GM18868 (cell line): ENCODE measurements around the gene CMYA5.
A peak's percentile ranks its signal among the peaks of the same experiment; 100 is the strongest.
"Not testable (repeated sequence)": the region's sequence is repeated elsewhere in the genome, so short reads cannot be mapped to it uniquely, and the experiment has no call there.

ENCODE experiments used
- ATAC-seq: cut with Tn5 transposase; IDR thresholded peaks from one replicate; pipeline ENCODE4 v1.9.1; 2021; ENCODE audit warnings: mild to moderate bottlenecking, moderate library complexity; ENCODE audit not compliant: unreplicated experiment

CMYA5 gene

DNA sequence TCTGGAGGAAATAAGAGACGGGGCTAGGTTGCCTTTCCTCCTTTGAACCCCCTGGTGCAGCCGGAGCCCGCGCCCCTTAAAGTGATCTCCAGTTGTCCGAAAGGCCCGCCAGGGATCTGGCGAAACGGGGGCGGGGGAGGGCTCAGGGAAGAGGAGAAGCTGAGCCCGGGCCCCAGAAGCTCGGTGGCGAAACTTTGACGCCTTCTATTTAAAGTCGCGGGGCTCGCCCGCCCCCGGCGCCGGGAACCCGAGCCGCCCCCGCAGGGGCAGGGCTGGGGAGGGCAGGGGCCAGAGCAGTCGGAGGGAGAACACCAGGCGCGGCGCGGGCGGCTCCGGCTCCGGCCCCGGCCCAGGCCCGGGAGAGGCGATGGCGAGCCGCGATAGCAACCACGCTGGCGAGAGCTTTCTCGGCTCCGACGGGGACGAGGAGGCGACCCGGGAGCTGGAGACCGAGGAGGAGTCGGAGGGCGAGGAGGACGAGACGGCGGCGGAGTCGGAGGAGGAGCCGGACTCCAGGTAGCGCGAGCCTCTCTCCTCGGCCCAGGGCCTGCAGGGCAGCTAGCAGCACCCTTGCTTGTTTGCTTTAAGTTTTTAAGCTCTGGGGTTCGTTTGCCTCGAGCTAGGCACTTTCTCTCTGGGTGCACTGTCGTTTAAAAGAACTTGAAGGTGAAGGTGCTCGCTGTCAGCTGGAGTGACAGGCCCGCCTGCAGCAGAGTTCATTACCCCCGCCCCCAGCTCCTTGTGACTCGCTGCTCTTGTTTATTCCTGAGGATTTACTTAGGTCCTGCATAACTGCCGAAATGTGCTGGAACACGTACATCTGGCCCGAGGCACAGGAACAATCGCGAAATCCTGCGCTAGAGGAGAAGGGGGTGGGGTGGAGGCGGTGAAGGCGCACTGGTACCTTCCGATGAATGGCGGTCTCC lies at the start of gene CMYA5:
Gene CMYA5, plus strand, starts transcription at position 296 of the 926 bp plus-strand sequence. Its CDS starts 72 bp downstream, at position 368.
- ATAC-seq, result no peak

DNA sequence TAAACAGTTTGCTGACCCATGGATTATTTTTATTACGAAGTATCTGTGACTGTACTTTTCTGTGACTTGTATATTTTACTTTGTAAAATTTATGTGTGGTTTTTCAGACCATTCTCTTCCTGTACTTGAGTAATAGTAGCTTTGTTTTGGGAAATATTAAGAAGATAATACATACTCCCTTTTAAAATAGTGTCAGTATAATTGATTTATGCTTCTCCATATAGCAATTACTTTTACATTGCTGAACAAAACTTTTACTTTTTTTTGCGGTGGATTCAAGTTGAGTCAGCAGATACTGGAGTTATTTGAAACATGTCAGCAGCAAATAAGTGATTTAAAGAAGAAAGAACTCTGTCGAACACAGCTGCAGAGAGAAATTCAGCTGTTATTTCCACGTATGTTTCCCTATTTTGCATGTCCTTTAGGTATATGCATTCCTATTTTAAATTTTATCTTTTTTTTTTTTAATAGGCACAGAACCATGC lies 49.0 kb upstream of the CMYA5 start:
- no peak for ATAC-seq

DNA sequence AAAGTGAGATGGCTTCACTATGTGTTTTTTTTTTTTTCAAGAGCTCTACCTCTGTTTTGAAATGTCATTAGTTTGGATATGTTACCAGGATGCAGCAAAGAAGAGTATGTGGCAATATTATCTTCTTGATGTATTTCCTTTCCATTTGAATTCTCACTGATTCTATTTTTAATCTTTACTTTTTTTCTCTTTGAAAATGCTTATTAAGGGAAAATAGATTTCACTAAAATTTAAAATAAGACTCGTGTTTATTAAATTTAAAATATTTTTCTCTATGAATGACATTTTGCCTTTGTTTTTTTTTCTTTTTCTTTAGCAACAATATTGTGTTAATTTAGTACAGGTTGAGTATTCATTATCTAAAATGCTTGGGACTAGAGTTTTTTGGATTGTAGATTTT lies 48.2 kb upstream of the CMYA5 start:
- no peak for ATAC-seq

DNA sequence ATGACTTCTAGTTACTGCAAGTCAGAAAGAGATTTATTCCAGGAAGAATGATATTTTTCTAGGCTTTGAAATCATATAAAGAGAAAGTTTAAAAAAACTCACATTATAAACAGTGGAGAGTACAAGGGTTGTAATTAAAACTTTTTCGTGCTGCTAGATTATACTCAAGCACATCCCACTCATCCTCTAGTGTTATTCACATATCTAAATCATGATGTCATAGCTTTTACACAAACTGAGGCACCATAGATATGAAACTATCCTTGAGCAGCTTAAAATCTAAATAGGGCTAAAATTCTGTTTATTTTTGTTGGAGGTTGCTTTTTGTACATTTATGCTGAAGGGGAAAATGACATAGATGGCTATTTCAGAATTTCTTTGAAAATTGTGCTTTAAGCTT lies 47.4 kb upstream of the CMYA5 start:
- ATAC-seq, result no peak

DNA sequence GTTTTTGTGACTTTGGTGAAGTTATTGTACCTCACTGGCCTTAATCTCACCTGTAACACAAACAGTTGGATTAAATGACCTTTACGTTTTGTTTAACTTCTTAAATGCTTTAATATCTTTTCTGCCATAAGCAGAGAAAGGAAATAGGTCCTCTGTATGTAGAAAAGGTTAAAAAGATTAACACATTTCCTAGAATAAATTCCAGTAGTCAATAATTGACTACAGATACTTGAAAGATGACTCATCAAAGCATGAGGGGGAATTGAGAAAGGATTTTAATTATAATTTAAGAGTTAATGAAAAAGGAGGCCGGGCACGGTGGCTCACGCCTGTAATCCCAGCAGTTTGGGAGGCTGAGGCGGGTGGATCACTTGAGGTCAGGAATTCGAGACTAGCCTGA lies 35.8 kb upstream of the CMYA5 start:
- ATAC-seq, result no peak

DNA sequence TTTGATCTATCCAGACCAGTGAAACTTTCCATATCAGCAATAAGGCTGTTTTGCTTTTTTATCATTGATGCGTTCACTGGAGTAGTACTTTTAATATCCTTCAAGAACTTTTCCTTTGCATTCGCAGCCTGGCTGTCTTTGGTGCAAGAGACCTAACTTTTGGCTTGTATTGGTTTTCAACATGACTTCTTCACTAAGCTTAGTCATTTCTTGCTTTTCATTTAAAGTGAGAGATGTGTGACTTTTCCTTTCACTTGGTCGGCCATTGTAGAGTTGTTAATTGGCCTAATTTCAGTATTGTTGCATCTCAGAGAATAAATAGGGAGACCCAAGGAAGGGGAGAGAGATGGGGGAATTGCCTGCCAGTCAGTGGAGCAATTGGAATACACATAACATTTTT lies 26.4 kb upstream of the CMYA5 start:
- no peak for ATAC-seq

DNA sequence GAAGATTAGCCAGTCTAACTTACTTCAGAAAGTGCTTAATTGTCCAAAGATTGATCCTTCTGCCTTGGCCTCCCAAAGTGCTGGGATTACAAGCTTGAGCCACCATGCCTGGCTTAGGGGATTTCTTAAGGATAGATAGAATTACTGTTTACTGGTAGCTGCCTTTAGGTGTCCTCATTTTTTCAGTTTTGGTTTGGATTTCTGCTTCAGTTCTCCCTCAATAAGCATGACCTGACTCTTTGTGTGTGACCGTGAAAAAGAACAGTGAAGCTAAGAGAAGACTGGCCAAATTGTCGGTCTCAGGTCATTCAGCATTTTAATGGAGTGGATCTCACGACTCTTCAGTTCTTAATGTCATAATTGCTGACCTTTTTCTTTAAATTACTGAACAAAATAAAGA lies 22.9 kb upstream of the CMYA5 start:
- no peak for ATAC-seq

DNA sequence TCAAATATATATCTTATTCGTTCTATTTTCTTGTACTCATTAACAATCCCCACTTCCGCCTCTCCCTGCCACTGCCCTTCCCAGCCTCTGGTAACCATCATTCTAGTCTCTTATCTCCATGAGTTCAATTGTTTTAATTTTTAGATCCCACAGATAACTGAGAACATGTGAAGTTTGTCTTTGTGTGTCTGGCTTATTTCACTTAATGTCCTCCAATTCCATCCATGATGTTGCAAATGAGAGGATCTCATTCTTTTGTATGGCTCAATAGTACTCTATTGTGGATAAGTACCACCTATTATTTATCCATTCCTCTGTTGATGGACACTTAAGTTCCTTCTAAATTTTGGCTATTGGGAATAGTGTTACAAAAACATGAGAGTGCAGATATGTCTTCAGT lies 17.2 kb upstream of the CMYA5 start:
- no peak for ATAC-seq

DNA sequence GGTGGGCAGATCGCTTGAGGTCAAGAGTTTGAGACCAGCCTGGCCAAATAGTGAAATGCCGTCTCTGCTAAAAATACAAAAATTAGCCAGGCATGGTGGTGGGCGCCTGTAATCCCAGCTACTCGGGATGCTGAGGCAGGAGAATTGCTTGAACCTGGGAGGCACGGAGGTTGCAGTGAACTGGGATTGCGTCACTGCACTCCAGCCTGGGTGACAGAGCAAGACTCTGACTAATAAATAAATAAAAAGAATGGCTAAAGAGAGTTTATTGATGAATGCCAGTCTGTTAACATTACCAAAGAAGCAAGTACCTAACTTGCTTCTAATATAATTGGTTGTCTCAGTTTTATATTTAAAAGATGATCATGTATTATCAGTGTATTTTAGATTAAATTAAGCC lies 13.3 kb upstream of the CMYA5 start:
- not testable (repeated sequence) for ATAC-seq

DNA sequence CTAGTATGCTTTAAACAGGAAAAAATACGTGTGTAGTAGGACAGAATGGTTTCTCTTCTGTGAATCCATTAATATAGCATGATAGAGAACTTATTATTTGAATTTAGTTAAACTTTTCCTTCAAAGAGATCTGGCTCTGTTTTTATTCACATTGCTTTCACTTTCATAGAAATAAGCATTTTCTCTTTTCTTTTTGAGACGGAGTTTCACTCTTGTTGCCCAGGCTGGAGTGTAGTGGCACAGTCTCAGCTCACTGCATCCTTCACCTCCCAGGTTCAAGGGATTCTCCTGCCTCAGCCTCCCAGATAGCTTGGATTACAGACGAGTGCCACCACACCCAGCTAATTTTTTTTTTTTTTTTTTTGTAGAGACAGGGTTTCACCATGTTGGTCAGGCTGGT lies 7.5 kb upstream of the CMYA5 start:
- not testable (repeated sequence) for ATAC-seq

DNA sequence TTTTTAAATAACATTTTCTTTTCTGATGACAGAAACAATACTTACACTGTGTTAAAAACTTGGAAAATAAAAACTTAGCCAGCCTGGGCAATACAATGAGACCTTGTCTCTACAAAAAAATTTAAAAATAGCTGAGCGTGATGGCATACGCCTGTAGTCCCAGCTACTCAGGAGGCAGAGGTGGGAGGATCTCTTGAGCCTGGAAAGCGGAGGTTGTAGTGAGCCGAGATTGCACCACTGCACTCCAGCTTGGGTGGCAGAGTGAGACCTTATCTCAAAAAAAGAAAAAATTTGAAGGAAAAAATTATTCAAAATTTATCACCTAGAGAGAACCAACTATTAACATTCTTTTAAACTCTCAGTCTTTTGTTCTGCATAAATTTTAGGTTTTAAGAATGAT lies 4.9 kb upstream of the CMYA5 start:
- no peak for ATAC-seq

DNA sequence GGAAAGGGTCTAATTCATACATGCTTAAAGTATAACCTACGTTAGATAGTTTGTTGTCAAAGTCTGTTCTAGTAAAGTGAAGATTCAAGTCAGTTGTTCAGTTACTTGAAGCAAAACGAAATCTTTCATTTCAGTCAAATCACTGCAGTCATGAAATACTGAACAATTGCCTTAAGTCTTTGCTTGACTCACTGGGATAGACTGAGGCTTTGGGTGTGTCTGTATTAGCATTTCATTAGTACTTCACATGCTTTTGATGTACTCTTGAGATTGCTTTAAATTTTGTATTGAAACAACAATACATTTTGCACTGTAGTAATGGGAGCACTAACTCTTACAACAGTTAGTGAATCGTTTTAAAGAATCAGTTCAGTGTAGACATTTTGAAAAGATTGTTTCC lies 4.0 kb upstream of the CMYA5 start:
- no peak for ATAC-seq

DNA sequence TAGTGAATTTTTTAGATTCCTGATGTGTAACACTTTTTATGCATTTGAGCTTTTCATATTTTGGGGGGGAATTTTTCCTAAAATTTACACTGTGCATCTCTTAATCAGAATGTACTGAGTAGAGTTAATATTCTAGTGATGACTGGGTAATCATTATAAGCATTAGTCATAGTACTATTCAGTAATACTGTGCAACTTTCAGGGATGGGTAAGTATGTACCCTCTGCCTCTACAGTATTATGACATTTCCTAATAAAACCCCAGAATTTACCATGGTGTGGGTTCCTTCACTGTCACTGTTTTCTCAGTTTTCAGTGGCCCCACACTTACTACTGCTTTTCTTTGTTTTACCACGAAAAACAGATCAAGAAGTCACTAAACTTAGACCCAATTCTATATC lies 2.8 kb upstream of the CMYA5 start:
- no peak for ATAC-seq

DNA sequence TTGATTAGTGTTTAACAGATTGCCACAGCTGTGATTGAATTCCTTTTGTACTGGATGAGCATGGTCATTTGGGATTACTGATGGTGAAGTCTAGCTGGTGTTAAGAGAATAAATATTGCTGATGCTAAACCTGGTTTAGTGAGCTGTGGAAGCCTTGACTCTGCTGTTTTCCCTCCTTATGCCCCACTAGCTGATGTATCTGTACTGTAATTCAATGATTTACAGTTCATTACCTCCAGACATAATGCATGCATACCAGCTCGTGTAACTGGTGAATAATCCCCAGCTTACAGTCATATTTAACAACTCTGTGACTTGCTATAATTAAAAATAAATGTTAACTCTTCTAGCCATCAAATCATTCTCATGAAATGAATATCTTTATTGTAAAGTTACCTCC lies 1.7 kb upstream of the CMYA5 start:
- no peak for ATAC-seq

DNA sequence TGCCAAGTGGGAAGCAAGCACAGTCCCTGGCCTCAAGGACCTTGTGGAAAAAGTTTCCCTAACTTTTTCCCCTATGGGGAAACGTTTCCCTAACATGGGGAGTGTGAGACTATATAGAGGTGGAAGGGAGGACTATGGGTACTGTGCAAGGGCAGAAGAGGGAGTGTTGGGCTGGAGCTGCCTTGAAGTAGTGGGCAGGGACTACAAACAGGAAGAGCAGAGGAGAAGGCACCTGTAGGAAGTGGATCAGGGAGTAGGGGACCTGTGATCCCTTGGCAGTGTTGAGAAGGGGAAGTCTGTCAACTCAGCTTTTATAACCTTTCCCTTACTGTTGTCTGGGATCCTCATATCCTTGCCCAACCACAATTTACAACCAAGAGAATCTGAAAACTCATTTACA lies 1.4 kb downstream of the CMYA5 start:
- ATAC-seq, result no peak

DNA sequence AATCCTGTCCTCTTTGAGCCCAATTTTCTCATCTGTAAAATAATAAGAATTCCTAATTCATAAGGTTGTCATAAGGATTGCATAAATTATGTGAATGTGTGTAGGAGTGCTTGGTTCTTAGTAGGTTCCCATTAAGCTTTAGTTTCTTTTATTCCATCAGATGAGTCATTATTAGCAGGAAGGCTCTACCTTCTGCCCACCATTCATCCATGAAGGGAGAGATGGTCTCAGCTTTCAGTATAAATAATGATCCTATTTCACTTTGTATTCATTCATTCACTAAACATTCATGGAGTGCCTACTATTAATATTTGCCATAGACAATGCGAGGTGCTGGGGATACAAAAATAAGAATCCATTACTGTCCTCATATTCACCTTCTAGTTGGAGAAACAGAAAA lies 3.0 kb downstream of the CMYA5 start:
- no peak for ATAC-seq

DNA sequence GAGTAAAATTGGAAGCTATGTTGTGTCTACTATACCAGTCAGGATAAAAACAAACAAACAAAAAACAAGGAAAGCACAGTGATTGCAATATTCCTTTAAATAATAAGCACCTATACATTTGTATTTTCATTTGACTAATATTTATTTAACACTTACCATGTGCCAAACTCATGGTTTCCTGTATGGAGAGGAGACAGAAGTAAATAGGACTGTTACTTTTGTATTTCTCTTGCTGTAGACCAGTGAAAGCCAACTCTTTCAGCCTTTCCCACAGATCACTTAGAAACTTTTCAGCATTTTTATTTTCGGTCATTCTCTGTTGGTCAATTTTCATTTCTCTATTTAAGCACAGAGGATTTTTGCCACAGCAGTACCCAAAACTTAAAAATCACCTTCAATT lies 4.5 kb downstream of the CMYA5 start:
- no peak for ATAC-seq

DNA sequence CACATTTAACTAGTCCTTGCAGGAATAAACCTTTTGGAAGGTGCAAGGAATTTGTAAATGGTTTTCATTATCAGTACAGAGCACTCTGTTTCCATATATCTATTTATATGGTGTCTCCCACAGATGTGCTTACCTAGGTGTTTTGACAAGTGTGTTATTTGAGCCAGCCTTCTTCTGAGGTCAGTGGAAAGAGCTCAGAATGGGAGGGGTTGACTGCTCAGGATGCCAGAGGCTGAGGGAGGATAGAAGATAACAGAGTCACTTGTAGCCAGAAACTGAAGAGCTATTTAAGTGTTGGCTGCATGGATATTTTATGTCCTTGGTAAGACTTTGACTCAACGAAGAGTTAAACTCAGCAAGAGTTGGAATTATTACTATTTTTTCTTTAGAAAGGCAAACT lies 5.0 kb downstream of the CMYA5 start:
- ATAC-seq, result no peak

DNA sequence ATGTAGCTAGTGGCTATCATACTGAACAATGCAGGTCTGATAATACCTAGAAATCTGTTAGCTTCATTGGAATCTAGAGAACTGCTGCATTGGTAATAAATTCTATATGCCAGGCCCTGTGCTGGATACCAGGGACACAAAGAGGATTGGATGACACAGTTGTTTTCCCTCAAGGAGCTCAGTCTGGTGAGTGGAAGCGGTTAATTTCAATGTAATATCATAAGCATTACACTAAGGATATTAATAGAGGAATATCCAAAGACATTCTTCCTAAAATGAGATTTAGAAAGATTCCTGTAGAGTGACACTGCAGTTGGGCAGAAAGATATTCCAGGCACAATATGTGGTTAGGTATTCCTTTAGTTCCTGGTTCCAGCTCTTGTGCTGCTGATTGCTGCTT lies 5.9 kb downstream of the CMYA5 start:
- no peak for ATAC-seq

DNA sequence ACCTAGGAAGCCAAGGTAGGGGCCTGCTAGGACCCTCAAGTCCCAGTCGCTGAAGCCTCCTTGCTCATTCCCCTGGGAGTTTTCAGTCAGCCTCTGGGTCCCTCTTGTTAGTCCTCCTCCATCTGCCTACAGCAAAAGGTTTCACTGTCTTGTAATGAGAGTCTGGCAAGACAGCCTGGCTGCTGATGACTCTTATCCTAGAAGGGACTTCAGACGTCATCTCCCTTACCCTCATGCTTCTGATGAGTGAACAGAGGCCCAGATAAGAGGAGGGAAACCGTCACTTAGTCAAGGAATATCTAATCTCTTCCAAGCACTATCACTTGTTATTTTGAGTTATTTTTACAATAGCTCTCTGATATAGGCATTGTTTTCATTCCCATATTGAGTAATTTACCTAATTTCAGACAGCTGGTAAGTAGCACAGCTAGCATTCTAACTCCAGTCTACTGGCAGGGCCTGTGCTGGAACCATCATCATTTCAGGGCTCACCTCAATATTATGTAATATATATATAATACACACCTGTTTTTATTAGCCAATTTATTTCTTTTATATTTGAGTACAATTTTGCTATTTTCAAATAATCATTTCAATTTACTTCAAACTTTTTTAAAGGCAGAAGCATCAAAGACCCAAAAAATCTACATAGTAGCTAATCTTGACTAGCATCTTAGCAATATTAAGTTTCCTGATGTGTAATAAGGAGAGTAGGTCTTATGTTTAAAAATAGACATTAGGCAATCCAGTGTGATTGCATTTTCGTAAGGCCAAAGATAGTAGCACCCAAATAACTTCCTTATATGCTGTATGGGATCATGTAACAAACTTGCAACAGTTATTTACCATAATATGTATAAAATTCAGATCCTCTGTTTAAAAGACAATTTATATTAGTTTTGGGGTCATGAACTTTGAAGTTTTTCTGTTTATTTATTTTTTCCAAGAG lies 7.9 kb downstream of the CMYA5 start:
- no peak for ATAC-seq

DNA sequence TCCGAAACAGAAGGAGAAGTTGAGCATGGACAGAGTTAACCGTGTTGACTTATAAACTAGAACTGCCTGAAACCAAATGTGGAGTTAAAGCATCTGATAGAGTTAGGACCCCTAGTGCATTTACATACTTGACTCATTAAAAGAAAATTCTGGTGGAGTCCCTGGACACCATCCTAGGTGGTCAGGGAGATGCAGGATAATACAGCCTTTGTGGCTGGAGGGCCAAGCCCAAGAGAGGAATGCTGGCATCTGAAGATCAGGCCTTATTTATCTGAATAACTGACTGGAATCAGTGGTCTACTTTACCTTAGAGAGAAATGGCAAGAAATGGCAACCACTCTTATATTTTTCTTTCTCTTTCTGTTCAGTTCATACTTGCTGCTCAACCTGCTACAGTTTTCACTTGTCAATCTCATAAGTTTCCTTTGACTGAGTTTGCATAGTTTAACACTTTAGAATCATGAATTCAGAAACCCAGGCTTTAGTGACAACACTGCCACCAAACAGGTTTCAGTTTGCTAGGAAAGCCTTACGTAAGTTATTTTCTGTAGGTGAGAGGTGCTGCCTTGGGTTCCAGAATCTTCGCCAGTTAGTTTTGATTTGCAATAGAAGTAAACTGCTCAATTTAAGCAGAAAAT lies 10.2 kb downstream of the CMYA5 start:
- ATAC-seq, result peak; percentile 78
